ENCODE measurements around the gene HNRNPM.
A peak's percentile ranks its signal among the peaks of the same experiment; 100 is the strongest.

Gene HNRNPM

DNA sequence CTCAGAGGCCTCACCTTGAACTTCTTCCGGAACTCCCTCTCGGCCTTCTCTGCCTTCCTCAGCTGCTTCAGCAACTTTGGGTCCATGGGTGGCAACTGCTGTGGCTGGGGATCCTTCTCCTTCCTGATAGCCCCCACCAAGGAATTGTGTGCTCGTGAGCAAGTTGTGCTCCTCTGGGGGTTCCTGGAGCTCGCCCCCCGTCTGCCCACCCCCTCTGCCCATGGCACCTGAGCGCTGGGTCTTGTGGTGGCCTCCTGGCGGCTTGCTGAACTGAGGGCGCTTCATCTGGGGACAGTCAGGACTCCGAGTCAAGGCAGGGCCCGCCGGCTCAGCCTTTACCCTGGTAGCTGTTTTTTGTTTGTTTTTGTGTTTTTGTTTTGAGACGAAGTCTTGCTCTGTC lies 46.1 kb downstream of the HNRNPM start:
- no peak overlapping the region for H3K27ac ChIP-seq

DNA sequence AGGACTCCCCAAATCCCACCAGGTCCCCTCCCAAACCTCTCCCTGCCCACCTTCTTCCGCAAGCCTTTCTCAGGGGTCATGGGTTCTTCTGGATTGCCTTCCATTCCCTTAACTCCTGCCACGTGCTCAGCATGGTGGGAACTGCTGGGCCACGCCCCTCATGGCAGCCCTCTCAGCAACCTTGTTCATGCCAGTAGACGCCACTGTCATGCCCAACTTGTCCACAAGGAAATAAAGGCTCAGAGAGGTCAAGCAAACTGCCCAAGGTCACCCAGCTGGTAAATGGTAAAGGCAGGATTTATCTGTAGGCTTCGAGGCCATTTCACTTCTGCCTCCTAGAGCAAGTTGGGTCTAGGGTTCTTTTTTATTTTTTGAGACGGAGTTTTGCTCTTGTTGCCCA lies 46.8 kb downstream of the HNRNPM start:
- TF ChIP-seq, protein P1, sequence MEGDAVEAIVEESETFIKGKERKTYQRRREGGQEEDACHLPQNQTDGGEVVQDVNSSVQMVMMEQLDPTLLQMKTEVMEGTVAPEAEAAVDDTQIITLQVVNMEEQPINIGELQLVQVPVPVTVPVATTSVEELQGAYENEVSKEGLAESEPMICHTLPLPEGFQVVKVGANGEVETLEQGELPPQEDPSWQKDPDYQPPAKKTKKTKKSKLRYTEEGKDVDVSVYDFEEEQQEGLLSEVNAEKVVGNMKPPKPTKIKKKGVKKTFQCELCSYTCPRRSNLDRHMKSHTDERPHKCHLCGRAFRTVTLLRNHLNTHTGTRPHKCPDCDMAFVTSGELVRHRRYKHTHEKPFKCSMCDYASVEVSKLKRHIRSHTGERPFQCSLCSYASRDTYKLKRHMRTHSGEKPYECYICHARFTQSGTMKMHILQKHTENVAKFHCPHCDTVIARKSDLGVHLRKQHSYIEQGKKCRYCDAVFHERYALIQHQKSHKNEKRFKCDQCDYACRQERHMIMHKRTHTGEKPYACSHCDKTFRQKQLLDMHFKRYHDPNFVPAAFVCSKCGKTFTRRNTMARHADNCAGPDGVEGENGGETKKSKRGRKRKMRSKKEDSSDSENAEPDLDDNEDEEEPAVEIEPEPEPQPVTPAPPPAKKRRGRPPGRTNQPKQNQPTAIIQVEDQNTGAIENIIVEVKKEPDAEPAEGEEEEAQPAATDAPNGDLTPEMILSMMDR (IDR thresholded peaks at IDR 0.05) = 0 out of 2 replicates have a peak, but pooled peaks have one; percentile 5
- TF ChIP-seq ZFX (IDR thresholded peaks at IDR 0.05; ENCODE audit: borderline replicate concordance) = no peak
- no peak overlapping the region for H3K27ac ChIP-seq

More for the DNA sequence above, 46.1 kb downstream of the HNRNPM start:
- no peak for TF ChIP-seq ZFX (IDR thresholded peaks at IDR 0.05; ENCODE audit: borderline replicate concordance)
- TF ChIP-seq, protein P1 (IDR thresholded peaks at IDR 0.05) = no peak

DNA sequence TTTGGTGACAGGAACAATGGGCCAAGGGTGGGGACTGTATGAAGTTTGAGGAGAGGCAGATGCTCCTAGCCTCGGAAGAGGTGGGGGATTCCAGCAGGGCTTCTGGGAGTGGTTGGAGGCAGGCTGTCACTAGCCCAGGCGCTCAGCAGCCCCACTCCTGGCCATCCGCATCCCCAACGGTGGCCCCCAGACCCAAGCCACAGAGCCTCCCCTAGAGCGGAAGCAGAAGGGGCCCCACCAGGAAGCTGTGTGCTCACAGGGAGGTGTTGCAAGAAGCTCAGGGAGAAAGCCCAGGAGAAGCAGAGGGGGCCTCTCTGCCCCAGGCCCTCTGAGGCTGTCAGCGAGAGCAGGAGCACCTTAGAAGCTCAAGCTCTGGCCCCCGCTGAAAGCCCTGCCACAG lies 49.4 kb downstream of the HNRNPM start:
- H3K27ac ChIP-seq = no peak overlapping the region
- no peak for TF ChIP-seq ZFX (IDR thresholded peaks at IDR 0.05; ENCODE audit: borderline replicate concordance)
- TF ChIP-seq, protein P1 (IDR thresholded peaks at IDR 0.05) = no peak

DNA sequence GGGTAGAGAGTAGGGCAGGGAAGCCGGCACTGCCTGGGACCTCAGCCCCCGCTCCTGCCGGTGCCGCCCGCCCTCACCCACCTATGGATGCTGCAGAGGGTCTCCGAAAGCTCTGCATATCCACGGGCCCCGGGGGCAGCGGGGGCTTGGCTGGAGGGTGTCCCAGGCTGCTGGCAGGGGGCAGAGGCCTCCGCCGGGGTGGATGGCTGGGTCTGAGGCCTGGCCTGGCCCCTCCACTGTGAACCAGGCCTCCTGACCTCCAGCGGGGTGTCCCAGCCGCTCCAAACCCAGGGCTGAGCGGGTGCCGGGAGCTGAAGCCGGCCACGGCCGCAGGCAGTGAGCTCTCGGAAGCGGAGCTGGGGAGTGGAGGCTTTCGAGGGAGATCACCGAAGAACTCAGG lies 53.5 kb downstream of the HNRNPM start:
- TF ChIP-seq, protein P1 (IDR thresholded peaks at IDR 0.05) = no peak
- TF ChIP-seq ZFX (IDR thresholded peaks at IDR 0.05; ENCODE audit: borderline replicate concordance) = no peak
- no peak overlapping the region for H3K27ac ChIP-seq

DNA sequence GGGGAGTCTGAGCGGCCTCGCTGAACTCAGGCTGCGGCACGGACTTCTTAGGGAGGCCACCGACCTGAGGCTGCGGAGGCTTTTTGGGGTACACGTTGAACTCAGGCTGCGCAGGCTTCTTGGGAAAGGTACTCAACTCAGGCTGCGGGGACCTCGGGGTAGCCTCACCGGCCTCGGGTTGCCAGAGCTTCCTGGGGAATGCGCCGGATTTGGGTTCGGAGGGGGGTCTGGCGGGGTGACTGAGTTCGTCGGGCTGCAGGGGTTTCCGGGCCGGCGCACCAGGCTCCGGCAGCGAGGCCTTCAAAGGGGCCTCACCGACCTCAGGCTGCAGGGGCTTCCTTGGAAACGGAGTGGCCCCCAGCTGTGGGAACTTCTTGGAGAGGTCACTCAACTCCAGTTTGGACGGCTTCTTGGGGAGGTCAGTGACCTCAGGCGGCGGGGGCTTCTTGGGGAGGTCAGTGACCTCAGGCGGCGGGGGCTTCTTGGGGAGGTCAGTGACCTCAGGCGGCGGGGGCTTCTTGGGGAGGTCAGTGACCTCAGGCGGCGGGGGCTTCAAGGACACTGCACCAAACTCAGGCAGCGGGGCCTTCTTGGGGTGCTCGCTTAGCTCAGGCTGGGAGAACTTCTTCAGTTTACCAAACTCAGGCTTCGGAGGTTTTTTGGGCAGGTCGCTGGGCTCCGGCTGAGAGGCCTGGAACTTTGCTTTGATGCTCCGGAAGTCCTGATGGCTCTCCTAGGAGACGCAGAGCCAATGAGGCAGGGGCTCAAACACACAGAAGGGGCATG lies 54.5 kb downstream of the HNRNPM start:
- H3K27ac ChIP-seq = no peak overlapping the region
- TF ChIP-seq ZFX (IDR thresholded peaks at IDR 0.05; ENCODE audit: borderline replicate concordance) = no peak
- TF ChIP-seq, protein P1 (IDR thresholded peaks at IDR 0.05) = no peak

DNA sequence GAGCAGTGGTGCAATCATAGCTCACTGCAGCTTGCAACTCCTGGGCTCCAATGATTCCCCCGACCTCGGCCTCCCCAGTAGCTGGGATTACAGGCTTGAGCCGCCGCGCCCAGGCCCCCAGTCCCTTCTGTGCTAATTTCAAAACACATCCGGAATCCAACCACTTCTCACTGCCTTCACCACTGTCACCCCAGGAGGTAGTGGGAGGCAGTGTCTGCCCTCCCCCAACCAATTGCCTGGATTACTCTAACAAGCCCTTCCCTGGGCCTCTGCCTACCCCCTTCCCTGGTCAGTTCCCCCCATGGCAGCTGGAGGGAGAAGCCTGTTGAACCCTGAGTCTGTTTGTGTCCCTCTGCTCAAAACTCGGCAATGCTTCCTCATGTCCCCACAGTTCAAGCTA lies 55.4 kb downstream of the HNRNPM start:
- TF ChIP-seq, protein P1 (IDR thresholded peaks at IDR 0.05) = no peak
- TF ChIP-seq ZFX (IDR thresholded peaks at IDR 0.05; ENCODE audit: borderline replicate concordance) = no peak
- H3K27ac ChIP-seq = no peak overlapping the region

DNA sequence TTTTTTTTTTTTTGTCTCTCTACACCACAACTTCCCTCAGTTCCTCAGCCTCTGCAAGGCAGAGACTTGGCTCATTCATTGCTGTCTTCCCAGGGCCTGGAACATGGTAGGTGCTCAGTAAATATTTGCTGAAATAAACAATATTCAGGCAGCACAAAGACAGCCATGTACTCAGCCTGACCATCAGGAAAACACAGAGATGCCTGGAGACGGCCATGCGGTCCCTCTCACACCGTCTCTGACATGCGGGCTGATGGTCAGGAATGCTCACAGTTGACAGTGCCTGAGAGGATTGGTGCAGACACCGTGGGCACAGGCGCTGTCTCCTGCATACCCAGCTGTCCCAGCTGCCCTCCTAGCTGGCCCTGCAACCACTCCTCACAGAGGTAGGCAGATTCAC lies 56.7 kb downstream of the HNRNPM start:
- no peak overlapping the region for H3K27ac ChIP-seq
- TF ChIP-seq, protein P1 (IDR thresholded peaks at IDR 0.05) = no peak
- TF ChIP-seq ZFX (IDR thresholded peaks at IDR 0.05; ENCODE audit: borderline replicate concordance) = no peak
